Stimulated activated CD4-positive, alpha-beta T cell treated with anti-CD3 and anti-CD28 coated beads, Interleukin-4, amount 100 ng/mL, for 1 hour (primary cell): ENCODE data around the gene TLL2.

Experiments
- DNase-seq: peaks from one replicate; pipeline ENCODE4 v3.0.0-alpha.2; 2020

Gene TLL2

DNA sequence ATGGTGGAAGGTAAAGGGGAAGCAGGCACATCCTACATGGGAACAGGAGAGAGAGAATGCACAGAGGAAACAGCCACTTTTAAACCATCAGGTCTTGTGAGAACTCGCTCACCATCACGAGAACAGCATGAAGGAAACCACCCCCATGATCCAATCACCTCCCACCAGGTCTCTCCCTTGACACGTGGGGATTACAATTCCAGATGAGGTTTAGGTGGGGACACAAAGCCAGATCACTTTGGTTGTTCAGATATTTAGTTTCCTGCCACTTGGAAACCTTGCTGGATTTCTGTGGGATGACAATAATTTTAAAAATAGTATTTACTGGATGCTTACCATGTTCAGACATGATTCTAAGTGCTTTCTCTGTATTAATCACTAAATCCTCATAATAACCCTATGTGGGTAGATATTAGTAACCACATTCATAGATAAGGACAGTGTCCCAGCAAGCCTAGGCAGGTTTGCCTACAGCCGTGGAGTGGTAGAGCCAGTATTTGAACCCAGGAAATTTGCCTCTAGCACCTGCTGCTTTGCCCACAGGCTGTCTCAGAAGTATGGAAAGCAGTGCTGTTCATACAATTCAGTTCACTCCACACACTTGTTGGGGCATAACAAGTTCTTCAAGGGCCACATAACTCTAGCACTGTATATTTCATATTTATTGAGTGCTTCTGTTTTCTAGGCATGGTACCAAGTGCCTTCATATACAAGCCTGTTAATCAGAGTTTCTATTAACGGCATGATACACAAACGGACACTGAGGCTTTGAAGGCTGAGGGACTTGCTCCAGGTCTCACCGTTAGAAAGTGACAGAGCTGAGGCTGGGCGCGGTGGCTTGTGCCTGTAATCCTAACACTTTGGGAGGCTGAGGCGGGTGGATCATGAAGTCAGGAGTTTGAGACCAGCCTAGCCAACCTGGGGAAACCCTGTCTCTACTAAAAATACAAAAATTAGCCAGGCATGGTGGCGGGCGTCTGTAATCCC lies 8.3 kb downstream of the TLL2 start:
- DNase-seq: no peak

DNA sequence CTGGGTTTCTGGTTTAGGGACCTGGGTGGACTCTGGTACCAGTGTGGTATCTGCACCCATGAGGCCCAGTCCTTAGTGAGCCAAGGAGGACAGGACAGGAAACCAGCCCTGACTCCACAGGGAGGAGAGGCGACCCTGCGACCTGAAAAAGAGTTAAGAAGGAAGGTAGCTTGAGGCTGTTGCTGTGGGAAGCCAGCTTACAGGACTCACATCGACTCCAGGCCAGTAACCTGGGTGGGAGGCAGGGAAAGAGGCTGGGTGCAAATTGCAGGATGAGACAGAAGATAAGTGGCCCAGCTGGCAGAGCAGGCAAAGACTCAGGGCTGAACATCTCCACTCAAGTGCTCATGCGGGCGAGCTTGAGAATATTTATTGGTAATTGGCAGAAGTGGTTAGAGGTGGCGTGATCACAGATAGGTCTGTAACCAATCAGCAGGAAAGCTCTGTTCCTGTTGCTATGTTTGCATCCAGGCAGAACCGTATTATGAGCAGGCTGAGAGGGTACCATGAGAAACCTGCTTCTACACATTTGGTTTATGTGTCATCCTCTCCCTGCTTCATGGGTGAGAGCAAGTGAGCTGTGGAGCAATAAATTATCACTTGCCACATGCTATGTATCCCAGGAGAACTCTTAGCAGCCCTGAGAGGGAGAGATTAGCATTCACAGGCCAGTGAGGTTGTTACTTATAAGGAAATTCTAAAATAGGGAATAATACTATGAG lies 11.0 kb downstream of the TLL2 start:
- no peak for DNase-seq

DNA sequence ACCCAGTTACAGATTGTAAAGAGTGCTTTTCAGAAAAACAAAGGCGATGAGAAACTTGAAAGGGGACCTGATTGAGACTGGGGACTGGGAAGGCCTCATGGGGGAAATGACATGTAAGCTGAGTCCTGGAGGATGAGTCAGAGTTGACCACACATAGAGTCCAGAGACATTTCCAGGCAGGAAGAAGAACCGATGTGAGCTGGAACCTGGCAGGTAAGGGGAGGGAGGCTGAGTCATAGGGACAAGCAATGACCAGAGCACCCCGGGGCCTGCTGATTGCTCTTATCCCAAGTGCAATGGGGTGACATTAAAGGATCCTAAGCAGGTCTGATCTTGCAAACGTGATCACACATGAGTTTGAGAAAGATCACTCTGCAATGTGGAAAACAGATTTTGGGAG lies 11.7 kb downstream of the TLL2 start:
- no peak for DNase-seq

DNA sequence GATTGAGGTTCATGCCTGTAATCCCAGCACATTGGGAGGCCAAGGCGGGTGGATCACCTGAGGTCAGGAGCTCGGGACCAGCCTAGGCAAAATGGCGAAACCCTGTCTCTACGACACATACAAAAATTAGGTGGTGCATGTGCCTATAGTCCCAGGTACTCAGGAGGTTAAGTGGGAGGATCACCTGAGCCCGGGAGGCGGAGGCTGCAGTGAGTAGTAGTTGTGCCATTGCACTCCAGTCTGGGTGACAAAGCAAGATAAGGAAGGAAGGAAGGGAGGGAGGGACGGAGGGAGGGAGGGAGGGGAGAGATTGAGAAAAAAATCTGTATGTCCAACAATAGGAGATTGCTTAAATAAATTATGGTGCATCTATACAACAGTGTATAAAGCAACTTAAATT lies 13.2 kb downstream of the TLL2 start:
- no peak for DNase-seq

DNA sequence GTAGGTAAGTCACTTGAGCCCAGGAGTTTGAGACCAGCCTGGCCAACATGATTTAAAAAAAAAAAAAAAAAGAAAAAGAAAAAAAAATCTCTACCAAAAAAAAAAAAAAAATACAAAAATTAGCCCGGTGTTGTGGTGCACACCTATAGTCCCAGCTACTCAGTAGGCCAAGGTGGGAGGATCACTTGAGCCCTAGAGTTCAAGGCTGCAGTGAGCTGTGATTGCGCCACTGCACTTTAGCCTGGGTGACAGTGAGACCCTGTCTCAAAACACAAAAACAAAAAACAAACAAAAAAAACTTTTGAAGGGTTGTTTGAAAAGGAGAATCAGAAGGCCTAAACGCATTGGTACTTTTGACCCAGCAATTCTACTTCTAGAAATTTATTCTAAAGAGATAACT lies 13.7 kb downstream of the TLL2 start:
- no peak for DNase-seq

DNA sequence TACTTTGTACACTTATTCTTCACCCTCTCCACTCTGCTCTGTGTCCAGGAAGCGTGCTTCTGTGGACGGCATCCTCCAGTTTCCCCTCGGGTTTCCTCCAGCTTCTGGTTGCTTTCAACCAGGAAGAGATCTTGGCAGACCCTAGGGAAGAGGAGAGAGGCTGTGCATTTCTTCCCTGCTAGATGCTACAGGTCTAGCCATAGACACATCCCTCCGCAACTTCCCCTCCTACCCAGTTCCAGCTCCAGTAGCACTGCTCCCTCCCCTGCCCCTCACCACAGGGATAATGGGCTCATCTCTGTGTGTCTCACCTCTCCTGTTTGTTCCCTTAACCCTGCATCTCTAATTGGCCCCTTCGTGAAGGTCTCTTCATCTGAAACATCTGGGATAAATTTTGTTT lies 16.3 kb downstream of the TLL2 start:
- DNase-seq: no peak

DNA sequence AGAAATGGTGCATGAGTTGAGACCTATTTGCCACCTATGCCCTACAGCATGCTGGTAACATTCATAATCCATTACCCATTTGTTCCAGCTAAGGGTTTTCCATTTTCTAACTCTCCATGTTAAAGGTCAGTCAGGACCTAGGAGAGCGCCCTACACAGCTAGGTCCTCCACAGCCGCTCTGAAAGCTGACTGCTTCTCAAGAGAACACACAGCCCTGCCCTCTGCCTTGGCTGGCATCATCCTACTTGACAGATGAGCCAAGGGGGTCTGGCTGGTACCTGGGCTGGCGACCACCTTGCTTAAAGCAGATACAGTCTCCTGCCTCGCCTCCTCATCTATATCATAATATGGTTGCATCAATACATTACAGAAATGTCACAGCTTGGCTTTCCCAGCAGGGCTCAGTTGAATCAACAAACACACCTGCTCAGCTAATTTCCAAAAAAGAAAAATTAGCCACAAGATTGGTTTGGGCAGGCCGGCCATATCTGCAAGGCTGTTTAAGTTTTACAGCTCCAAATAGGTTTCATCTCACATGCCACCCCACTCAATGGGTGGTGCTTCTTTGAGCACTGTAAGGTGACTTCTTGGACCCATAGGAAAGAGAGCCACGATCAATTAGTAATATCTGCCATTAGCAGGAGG lies 17.3 kb downstream of the TLL2 start:
- DNase-seq: no peak

DNA sequence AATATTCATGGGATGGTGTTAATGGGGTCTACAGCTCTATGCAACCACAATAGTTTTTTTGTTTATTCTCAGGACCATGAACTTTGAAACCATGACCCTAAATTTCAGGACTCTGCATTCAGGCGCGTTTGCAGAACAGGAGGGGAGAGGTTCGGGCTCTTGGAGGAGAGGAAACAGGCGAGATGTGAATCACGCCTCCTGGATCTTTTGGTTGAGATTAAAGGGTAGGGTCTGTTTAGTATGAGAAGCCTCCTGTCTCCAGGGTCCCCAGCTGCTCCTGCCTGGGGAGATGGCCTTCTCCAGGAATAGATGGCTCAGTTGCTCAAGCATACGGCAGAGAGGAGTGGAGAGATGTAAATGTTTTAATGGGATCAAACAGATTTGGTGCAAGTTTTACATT lies 18.2 kb downstream of the TLL2 start:
- no peak for DNase-seq

DNA sequence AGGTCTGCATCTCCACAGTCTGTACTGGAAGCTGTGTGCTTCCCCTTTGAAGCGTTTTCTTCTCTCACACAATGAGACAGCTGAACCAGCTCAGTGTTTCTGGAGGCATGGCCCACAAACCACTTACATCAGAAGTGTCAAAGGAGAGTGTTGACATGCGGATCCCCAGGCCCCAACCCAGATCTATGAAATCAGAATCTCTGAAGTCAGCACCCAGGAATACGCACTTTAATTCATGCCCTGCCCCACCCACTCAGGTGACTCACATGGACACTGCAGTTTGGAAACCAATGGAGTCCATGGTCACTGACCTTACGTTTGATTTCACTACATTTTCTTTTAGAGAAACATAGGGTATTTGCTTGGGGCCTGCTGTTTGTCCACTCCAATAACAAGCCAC lies 19.0 kb downstream of the TLL2 start:
- no peak for DNase-seq

DNA sequence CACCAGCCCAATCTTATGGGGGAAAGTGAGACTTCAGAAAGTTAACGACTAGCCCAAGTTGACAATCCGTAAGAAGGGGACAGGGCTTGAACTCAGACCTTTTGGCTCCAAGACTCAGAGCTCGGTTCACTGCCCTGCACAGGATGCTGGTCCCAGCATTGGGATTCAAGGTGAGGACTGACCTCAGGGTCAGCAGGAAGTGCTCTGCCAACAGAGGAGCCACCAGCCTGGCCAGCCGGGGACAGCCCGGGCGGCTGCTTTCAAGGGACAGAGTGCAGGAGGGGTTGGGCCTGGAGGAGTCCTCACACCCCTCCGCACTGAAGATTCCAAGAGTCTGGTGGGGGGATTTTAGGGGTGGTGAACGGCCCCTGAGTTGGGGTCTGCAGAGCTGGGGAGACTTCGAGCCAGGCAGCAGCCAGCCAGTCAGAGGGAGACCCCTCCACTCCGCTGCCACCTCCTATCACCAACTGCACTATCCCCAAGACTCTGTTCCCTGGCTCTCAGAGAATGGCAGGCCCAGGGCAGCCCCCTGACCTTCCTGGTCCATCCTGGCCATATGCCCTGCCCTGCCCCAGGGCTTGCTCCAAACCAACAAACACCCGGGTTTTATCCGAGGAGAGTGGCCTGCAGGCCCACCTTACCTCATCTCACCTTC lies 19.7 kb downstream of the TLL2 start:
- no peak for DNase-seq

DNA sequence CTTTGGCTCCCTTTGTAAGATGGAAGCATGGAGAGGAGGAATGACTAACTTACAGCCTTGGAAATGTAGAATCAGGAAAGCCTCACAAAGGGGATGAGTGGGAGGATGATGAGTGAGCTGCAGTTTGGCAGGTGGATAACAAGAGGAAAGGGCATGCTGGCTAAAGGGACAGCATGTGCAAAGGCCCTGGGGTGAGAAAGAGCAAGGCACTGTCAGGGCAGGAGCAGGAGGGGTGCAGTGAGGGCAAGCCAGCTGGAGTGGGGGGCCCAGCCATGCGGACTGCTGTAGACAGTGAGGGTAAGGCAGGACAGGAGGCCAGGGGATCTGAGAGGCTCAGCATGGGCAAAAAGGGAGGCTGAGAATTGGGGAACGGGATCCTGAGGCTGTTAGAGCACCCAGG lies 20.5 kb downstream of the TLL2 start:
- DNase-seq: no peak

DNA sequence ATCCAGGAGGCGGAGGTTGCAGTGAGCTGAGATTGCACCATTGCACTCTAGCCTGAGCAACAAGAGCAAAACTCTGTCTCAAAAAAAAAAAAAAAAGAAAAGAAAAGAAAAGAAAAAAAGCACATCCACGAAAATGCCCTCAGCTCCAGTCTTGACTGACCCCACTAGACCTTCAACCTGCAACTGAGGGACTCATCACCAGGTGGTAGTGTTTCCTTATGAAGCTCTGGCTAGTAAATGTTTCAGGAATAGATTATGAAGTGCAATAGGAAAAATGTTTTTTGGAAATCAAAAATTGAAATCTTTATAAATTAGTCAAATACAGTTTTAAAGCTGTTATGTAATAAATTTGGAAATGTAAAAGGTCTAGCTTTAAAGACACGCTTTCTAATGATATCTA lies 22.4 kb downstream of the TLL2 start:
- DNase-seq: no peak

DNA sequence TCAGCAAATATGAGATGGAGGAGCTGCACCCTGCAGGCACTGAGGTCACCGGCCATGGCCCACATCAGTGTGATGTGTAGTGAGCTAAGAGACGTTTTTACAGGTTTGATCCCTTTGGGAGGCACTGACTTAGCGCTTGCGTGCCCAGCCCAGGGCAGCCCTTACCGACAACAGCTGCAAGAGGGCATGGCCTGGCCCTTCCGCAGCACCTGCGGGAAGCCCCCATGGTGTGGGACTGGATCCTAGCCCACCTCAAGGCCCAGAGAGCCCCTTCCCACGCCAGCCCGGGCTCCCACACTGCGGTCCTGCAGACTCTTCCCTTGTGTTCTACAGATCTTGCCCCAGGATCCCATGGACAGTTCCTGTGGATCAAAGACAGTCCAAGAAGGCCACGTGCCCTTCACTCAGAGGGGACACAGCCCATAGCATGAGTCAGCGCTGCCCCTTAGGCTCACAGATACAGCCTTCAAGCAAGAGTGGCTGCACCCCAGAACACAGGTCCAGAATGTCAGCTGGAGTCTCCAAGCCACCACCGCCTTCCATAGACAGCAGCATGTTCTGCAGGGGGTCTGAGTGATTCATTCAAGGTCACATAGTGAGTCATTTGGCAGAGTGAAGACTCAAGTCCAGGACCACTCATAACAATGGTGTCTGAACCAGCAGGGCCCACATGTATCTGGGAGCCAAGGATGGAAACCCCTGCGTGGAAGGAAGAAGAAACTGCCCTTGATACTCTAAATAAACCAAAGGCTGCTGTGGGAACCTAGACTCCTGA lies 25.4 kb downstream of the TLL2 start:
- DNase-seq: no peak

DNA sequence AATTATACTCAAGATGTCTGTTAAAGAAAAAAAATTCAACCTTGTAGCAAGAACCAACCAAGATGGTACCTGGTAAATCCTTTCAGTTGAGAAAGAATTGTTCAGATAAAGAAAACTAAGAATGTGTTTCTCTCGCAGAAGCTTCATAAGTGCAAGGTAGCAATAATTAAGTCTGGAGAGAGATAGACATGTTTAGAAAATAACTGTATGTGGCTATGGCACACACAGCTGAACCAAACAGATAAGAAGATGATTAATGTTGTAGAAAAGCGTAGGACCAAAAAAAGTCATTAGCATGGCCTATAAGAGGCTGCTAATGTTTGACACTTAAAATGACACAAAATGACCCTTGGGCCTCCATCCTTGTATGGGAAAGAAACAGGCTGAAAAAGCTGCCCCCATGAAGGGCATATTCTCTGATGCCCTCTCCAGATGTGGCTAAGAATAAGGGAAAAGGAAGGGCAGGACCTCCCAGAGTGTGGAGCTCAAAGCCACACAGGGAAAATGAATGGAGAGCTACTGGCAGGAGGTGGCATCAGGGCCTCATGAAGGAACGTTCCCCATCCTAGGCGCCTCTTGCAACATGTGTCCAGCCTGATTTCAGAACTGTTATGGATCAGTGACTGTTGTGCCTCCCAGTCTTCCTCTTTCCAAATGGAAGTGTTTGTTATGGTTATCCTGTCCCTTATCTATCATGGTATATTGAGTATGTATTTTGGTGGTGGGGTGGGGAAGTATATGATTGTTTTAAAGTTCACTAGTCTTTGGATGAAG lies 30.7 kb downstream of the TLL2 start:
- DNase-seq: no peak

DNA sequence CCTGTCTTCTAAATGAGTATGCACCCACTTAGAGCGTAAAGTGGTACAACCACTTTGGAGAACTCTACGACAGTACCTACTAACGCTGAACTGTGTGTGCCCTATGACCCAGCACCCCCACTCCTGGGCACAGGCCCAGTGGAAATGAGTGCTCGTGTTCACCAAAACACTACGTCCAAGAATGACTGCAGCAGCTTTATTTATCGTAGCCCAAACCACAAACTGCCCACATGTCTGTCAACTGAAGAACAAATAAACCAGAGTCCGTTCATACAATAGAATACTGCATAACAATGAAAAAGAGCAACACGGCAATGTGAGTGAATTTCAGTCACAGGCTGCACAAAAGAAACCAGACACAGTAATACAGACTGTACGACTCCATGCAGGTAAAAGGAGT lies 35.4 kb downstream of the TLL2 start:
- DNase-seq: no peak

DNA sequence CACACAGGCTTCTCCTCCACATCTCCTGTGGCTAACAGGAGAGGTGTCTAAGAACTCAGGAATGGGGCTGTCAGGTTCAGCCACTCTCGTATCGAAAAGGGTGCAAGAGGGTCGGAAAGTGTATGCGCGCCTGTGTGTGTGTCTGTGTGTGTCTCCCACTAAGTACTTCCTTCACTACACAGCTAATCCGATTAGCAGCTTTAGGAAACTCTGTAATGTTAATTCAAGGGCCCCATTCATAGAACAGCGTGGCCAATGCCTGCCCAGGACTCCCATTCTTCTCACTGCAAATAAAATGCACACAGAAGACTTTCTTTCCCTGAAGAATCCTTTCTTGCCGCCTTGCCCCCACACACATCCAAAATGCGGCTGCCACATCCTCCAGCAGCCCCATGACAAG lies 39.9 kb downstream of the TLL2 start:
- no peak for DNase-seq

DNA sequence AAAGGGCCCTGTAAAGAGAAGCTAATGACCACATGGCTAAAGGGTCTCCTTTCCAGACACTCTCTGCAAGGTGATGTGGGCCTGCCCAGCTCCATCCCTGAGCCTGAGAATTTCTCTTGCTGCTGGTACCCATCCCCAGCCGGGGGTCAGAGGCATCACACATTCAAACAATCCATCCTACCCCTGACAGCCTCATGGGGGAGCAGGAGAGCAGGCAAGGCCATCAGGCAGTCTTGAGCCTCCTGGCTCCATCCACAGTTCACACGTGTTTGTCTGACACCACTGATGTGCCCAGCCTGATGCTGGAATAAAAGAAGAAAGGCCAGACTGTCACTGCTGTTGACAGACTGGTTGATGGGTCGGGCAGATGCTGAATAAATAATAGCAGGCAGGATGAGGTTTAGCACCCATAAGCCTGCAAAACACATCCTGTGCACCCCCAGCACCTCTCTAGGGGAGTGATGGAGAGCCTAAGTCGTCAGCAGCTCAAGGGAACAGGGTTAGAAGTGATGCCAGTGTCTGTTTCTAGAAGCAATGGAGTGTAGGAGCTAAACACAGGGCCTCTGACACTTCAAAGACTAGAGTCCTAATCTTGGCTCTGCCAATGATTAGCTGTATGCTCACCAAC lies 43.5 kb downstream of the TLL2 start:
- DNase-seq: peak; percentile 15

DNA sequence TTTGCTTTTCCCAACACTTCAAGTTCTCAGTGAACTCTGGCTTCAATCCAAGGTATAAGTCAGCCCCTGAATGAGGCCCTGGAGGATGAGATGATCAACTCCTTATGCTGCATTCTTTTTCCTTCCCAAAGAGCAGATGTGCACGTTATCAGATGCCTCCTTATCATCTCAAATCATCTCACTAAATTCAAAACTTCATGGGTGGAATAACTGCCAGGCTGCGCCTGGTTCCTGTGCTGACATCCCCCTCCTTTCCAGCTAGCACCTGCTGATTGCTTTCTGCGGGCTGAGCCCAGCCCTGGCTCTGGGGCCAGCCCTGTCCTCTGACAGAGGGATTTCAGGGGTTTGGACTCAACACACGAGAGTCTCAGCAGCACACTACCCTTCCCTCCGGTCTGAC lies 44.9 kb downstream of the TLL2 start:
- DNase-seq: no peak

DNA sequence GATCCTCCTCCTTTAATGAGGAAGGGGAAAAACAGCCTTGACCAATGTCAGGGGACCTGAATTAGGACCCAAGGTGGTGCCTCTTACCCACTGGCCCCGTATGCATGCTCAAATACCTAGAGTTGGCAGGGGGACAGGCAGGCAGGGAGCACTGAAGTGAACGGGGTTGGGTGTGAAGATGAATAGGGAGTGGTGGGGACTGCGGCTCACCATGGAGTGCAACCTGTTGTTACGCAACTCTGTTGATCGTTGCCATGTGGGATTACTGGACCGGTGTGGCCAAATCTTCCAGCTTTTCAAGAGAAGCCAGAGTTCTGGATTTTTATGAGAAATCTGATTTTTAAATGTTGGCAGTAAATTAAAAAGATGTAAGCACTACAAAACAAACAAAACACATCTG lies 48.1 kb downstream of the TLL2 start:
- DNase-seq: no peak

DNA sequence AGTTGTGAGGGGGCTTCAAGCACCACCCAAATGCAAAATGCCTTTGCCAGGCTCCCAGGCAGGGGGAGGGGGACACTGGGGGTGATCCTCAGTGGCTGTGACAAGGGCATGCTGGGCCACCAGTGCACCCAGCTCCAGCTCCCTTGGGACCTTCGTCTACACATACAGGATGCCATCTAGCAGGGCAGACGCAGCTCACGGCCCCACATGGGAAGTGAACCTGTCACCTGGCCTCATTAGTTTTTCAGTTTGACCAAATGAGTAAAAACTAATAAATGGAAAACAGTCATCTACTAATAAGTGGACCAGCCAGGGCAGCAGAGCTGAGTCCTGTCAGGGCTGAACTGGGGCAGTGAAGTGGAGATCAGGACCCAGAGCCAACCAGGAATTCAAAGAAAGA lies 50.2 kb downstream of the TLL2 start:
- DNase-seq: no peak

DNA sequence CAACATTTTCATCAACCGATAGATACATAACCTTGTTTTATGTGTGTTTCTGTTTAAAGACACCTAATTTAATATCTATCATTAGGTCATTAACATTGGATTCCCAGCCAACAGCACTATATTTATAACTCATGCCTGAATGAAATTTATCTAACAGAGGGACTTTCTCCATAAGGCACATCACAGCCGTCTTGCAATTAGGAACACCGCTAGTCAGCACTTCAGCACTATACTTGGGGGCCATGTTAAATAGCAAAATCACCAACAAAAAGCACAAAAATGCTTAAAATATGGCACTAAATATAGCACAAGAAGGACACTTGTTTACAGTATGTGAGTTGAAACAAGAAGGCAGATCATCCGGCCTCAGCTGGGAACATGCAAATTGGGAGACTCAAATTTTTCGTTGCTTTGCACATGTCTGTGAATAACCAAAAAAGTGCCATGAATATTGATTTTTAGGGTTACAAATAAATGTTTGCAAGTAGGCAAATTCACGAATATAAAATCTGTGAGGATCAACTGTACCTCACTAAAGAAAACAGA lies 51.0 kb downstream of the TLL2 start:
- no peak for DNase-seq
